ENCODE results near the gene SELENOW. TPM values are rescaled to one million over a fixed set of nuclear protein-coding genes. Genes with fewer than 3 reads are reported as not detected.

The SELENOW gene
- total RNA-seq, 4 donors from 2014 or later: 256 to 919 (median 484) TPM

GRCh38 chr19:47754206-47755064 lies 24.1 kb upstream of the SELENOW start:
- DNase-seq: no peak
- TF ChIP-seq POLR2A (IDR thresholded peaks at IDR 0.05): no peak
- TF ChIP-seq CTCF (IDR thresholded peaks at IDR 0.05): no peak
- no peaks in the 10 kb centered on the region for H3K9me3 ChIP-seq
- intact Hi-C loops (cut with DNase I): no loop called here
- H3K27ac ChIP-seq: no peak overlapping the region
- peaks cover 81 to 97% of the 10 kb centered on the region in 2 donors for H3K36me3 ChIP-seq
- 93 to 94% methylated on average over 26 to 29 of the region's 37 CpGs for WGBS, 2 donors
- no peaks in the 10 kb centered on the region for H3K27me3 ChIP-seq
- H3K4me3 ChIP-seq (replicated peaks in 1 of 3): no peak overlapping the region
- H3K4me1 ChIP-seq: no peaks in the 10 kb centered on the region

- no peaks in the 10 kb centered on the region for H3K27me3 ChIP-seq
- DNase-seq: no peak
- no peak overlapping the region for H3K27ac ChIP-seq
- TF ChIP-seq CTCF (IDR thresholded peaks at IDR 0.05) (no peak), POLR2A (IDR thresholded peaks at IDR 0.05) (no peak)
- intact Hi-C loops (cut with DNase I): no loop called here
- no peaks in the 10 kb centered on the region for H3K4me1 ChIP-seq
- no peaks in the 10 kb centered on the region for H3K9me3 ChIP-seq
- H3K4me3 ChIP-seq (replicated peaks in 1 of 3): no peak overlapping the region
- peaks cover 75 to 91% of the 10 kb centered on the region in 2 donors for H3K36me3 ChIP-seq
- 88 to 94% methylated on average over 30 to 35 of the region's 36 CpGs for WGBS, 2 donors
Measured at GRCh38 chr19:47755065-47755761, 23.3 kb upstream of the SELENOW start.

- TF ChIP-seq POLR2A (IDR thresholded peaks at IDR 0.05) (no peak), CTCF (IDR thresholded peaks at IDR 0.05) (no peak)
- no peak for DNase-seq
- no peak overlapping the region for H3K4me3 ChIP-seq (replicated peaks in 1 of 3)
- H3K27ac ChIP-seq: no peak overlapping the region
- H3K4me1 ChIP-seq: no peaks in the 10 kb centered on the region
- H3K27me3 ChIP-seq: no peaks in the 10 kb centered on the region
- no peaks in the 10 kb centered on the region for H3K9me3 ChIP-seq
- WGBS, 2 donors: 89 to 95% methylated on average over 19 to 24 of the region's 28 CpGs
- intact Hi-C loops (cut with DNase I): no loop called here
- peaks cover 67 to 83% of the 10 kb centered on the region in 2 donors for H3K36me3 ChIP-seq
Measured at GRCh38 chr19:47755762-47756626, 22.5 kb upstream of the SELENOW start.

GRCh38 chr19:47756627-47756929 lies 21.9 kb upstream of the SELENOW start:
- Histone ChIP-seq H3K27ac (no peak overlapping the region), H3K4me1 (no peaks in the 10 kb centered on the region), H3K27me3 (no peaks in the 10 kb centered on the region), H3K9me3 (no peaks in the 10 kb centered on the region), H3K4me3 (replicated peaks in 1 of 3) (no peak overlapping the region), H3K36me3 (peaks cover 61 to 77% of the 10 kb centered on the region in 2 donors)
- no peak for TF ChIP-seq POLR2A (IDR thresholded peaks at IDR 0.05)
- TF ChIP-seq CTCF (IDR thresholded peaks at IDR 0.05): no peak
- WGBS, 2 donors: 92 to 93% methylated on average over 10 to 11 of the region's 12 CpGs
- intact Hi-C loops (cut with DNase I): no loop called here
- no peak for DNase-seq
